Stimulated activated CD4-positive, alpha-beta T cell treated with anti-CD3 and anti-CD28 coated beads, Interleukin-12 subunit alpha, Interleukin-12 subunit beta, amount 100 ng/mL, for 48 hours (primary cell): ENCODE data around the gene CTXND1.

Experiments
- DNase-seq, 3 donors: peaks; one replicate each; pipeline ENCODE4 v3.0.0-alpha.2; 2020; ENCODE audit warnings: low read depth in 2 of 3, low spot score in 1 of 3

The CTXND1 gene

DNA sequence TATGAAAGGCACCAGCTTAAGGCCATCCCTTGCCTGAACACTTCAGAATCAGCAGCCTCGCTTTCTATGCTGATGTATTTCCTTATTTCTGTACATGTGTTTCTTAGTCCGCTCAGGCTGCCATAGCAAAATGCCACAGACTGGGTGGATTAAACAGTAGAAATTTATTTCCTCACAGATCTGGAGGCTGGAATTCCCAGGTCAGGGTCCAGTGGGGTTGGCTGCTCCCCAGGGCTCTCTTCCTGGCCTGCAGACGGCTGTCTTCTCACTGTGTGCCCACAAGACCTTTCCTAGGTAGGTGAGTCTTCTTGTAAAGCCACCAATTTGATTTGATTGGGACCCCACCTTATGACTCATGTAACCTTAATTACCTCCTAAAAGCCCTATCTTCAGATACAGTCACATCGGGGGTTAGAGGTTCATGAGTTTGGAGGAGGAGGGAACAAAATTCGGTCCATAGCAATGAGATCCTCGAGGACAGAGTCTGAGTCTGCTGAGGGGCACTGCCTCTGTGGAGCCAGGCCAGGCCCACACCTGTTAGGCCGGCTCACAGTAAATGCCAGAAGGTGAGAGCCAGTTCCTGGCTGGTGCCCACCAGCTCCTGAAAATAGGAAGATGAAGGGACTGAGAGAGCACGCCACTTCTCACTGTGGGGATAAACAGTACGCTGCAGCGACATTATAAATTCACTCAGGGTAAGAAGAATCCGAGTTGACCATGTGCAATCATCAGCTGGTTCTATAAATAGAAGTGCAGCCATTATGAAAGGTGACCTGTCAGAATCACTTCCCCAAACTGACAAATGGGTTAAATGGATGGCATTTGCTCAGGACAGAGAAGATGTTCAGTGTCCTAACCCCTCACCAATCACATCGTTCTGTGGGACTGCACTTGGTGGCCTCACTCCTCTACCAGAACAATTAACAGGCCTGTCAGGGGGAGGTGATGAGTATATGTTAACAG lies 41.1 kb downstream of the CTXND1 start:
- no peak for DNase-seq

DNA sequence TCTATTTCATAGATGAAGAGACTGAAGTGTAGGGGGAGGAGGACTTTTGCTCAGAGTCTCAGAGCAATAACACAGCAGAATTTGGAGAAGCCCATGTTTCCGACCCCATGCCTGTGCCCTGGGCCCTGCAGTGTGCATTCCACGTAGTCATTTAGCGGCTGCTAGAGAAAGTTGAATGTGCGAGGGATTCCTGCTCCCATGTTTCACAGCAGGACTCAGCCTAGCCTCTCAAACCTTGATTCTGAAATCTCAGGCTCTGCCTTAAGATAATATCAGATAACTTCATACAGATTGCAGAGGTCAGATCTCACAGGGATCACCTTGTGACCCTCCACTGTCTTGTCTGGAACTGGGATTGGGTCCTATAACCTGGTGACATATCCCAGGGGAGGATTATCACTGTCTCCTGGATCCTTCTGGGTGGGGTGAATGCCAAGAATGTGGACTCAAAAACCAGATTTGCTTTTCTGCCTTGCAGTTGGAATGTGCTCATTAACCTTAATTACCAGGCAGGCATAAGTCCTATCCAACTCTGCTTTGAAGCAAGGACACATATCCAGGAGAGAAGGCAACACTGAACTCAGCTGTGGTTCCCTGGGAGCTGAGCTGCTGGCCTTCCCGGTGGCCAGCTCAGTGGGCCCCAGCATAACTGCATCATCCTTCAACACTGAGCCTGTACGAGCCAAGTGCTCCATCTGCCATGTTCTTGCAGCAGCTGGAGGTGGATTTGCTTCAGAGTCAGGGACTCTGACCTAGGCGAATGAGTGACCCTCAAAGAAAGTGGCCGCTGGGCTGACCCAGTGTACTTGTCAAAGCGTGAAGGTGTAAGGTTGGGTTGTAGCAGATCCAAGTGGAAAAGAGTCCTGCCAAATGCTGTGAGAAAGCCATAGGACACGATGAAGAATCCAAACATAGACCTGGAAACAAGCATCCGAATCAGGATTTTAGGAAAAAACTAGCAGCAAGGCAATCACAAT lies 43.0 kb downstream of the CTXND1 start:
- DNase-seq: no peak

DNA sequence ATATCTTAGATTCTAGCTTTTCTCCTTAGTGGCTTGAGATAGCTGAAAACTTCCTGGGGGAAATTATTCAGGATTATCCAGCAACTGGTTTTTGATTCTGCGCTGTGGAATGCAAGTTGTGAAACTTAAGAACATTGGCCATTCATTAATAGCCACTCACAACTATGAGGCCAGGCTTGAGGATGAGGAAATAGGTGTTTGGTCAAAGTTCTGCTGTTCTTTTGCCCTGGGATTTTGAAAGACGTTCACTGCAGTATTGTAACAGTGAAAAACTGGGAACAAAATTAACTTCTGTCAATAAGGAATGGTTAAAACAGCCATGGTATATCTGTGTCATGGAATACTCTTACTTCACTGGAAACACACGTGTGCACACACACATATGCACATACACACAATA lies 44.1 kb downstream of the CTXND1 start:
- DNase-seq: no peak

DNA sequence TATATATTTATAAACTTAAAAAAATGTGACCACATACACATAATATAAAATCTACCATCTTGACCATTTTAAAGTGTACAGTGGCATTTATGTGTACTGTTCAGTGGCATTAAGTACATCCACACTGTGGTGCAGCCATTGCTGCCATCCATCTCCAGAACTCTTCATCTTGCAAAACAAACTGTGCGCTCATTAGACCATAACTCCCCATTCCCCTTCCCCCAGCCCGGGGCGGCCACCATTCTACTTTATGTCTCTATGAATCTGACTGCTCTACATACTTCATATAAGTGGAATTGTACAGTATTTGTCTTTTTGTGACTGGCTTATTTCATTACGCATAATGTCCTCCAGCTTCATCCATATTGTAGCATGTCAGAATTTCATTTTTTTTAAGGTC lies 47.8 kb downstream of the CTXND1 start:
- no peak for DNase-seq

DNA sequence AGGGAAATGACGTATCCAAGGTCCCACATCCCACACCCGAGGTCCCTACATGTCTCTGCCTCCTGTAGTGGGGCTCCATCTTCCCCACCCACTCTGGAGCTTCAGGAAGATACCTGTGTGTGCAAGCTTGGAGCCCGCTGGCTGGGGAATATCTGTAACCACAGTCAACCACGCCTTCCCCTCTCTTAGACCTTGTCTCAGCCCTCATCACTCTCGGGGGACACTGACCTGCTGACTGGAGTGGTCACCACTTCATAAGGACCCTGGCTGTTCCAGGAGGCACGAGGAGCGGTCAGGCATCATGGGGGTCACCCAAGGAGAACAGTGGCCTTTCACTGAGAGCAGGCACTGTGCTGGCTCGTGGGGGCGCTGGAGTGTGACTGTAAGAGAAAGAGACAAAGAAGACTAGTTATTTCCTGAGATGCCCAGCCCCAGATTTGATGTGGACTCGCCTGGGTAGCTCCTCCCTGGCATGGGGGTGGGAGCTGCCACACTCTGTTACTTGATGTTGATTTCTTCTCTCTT lies 48.6 kb downstream of the CTXND1 start:
- no peak for DNase-seq

DNA sequence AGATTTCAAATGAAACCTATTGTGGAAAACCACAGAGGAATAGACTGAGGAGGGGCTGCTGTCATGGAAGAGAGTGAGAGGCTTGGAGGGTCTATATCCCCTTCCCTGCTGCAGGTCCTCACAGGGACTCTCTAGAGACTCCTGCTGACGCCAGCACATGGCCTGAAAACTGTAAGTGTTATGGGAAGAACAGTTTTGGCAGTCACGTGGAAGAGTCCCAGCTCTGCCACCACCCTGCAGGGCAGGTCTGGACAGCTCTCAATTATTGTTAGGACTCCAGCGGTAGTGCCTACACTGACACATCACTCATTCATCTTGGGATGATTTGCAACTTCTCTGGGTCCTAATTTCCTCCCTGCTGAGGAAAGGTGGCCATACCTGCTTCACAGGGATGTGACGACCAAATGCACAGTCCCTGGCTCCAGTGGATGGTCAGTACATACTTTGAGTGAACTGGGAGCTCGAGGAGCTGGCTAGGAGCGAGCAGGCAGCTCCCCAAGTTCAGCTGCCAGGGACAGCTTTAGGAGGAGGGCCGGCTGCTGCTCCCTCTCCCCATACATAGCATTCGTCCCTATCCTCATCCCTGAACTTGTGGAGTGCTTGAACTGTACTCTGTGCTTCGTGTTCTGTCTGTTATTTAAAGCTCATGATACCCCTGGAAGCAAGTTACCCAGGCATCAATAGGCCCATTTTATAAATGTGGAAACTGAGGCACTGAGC lies 49.2 kb downstream of the CTXND1 start:
- no peak for DNase-seq

DNA sequence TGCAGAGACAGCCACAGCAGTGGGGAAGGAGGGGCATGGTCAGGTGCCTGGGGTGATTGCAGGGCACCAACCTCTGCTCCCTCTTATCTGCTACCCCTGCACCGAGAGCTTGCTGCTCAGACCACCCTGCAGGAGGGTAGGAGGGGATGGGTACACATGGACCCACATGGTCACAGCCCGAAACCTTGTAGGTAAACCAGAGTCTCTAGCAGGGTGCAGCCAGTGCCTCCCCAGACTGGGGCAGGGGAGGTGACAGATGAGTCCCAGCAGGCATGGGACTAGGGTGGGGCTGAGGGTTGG lies 50.0 kb downstream of the CTXND1 start:
- DNase-seq: no peak

DNA sequence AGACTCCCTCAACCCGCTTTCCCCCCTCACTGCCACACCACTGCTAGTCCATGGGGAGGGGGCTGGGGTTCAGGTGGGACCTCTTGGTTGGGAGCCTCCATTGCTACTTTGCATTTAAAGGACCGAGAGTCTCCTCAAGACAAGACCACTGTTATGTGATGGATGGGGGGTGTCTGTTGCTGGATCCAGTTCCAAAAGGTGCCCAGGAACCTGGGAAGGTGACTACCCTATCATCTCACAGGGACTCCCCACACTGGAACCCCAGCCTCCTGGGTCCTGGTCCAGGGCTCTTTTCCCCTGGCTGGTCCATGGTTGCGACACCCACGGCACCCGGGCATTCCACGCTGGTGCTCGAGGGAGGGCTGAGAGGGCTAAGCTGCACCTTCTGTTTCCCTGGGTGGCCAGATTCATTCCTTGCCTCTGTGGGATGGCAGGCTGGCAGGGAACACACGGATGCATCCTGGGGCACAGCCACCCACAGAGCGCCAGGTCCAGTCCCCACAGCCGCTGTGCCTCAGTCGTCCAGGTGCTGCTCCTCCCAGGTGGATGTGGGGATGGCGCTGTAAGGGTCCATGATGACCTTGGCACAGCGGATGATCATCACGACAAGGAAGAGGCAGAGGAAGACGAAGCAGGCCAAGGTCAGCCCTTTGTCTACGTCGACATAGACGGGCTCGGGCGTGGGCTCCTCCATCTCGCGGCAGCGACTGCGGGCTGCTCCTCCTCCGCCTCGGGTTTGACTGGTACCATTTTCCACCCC lies 50.6 kb downstream of the CTXND1 start:
- no peak for DNase-seq

DNA sequence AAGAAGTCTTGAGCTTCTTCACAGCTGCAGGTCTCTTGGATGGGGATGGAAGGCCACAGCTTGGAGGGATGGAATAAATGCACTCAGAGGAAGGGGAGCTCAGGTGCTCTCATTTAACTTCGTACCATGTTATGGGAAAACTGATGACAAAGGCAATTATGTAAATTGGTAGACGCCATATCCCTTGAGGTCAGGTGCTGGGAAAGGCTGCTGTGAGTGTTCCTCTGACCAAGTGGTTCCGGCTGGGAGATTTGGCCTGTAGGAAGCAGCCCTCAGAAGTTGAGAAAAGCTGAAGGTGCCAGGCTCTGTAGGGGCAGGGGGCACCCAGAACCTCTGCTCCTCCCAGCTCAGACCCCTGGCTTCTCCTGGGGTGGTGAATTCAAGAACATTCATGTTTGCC lies 52.1 kb downstream of the CTXND1 start:
- DNase-seq: no peak

DNA sequence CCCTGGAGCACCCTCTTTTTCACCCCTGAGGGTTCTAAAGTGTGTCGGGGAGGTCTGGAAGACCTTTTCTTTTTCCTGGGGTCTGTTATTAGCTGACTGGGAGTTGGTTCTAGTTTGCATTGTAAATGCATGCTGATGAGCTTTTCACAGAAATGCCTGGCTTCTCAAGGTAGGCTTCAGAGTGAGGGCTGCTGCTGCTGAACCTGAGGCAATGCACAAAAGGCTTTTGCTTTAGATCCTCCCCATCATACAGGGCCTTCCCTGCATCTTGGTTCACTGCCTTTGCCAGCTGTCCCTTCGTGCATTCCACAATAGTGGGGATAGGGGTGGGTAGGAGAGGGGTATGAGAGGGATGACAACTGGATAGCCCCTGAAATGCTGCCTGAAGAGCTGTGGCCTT lies 52.6 kb downstream of the CTXND1 start:
- DNase-seq: no peak

DNA sequence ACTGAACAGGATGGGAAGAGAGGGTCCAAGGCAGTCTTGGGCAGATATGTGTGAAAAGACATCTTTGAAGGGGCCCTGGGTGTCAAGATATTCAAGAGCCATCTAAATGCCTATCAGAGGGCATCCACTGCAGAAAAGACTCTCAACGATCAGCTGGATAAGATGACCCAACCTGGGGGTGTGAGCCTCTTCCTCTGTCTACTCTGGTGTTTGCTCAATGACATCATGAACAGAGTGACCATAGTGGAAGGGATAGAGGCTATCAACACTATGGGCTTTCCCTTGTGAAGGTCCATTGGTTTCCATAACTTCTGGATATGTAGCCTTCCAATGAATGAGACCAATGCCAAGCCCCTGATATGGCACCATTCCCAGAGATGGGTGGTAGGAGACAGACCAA lies 57.1 kb downstream of the CTXND1 start:
- no peak for DNase-seq

DNA sequence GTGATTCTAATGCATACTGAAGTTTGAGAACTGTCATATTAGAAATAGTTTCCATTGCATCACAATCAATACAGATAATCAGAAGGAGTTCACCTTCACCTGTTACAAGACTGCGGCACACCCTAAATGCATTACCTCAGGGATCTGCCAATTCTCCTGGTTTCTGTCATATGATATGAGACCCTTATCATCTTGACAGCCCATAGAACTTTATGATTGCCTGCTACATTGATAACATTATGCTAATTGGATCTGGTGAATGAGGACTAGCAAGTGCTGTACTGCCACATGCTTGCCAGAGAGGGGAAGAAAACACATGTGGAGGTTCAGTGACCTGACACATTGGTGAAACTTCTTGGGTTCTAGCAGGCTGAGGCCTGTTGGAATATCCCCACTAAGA lies 57.8 kb downstream of the CTXND1 start:
- DNase-seq: no peak

DNA sequence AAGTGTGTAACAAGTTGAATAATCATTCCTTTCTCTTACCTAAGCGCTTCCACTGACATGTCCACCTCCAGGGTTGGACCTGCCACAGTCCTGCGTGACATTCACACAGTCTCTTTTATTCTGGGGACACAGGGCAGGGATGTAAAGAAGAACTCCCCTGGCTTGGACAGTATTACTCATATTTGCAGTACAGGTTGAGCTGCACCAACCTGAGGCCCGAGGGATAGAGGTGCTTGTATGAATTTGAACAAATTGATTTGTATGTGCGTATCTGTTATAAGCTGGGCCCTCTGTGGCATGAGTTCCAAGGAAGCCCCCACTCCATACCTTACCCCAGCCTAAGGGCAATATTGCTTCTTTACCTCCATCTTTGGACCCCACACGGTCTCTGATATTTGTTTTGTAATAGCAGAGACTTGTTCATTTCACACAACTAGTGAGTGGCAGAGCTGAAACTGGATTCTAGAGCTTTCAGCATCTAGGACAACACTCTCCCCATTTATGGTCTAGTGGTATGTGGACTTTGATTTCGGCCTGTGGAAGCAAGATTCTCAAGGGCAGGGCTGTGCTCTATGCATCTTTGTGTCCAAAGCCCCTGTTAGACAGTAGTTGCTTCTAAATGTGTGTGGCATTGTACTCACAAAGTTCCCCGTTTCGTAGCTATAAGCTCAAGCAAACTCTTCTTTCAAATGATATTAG lies 60.0 kb downstream of the CTXND1 start:
- no peak for DNase-seq

DNA sequence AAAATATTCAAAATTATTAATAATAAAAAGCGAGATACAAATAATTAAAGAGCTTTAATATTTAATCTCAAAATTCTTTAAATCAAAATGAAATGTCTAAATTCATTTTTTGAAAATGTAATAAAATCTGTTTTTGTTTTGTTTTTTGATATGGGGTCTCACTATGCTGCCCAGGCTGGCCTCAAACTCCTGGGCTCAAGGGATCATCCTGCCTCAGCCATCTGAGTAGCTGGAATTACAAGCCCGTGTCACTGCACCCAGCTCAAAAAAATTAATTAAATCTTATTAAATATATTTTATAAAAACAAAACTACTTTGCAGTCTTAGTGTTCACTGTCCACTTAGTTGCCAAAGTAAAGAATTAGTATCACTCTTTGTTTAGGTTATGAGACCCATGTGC lies 60.8 kb downstream of the CTXND1 start:
- no peak for DNase-seq

DNA sequence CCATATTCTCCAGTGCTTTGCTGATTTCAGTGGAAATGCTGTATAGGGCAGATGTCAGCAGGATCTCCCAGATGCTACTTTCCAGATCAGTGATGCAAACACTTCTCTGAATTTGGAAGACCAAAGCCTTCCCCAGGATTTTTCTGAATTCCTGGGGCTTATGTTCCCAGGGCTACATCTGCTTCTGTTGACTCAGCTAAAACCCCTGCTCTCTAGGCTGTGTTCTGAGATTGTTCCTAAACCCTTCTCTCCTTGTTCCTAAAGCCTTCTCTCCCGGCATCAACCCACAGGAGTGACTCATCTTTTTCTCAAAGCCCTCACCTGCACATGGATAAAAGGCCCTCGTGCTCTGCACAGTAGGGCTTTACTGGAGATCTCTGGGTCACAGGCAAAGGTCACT lies 63.8 kb downstream of the CTXND1 start:
- no peak for DNase-seq

DNA sequence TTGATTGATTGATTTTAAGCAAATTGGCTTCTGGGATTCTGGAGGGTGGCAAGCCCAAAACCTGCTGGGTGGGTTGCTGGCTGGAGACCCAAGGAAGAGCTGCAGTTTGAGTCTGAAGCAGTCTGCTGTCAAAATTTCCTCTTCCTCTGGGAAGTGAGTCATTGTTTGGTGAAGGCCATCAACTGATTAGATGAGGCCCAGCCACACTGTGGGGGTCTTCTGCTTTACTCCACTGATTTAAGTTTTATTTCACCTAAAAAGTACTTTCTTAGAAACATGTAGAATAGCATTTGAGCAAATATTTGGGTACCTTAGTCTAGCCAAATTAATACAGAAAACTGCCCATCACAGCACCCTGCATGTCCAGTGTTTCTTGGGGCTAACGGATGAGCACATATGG lies 65.4 kb downstream of the CTXND1 start:
- no peak for DNase-seq

DNA sequence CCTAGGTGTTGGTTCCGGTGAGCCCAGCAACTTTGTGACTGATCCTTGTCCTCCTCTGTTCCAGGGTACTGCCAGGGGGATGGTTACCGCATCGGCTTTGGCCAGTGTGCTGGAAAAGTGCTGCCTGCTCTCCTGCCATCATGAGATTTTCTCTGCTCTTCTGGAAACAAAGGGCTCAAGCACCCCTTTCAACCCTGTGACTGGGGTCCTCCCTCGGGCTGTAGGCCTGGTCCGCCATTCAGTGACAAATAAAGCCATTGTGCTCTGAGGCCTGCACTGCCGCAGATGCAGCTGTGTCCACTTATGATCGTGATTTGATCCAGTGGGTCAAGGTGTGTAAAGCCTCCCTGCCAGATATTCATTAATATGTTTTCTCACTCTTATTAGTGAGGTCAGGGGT lies 65.9 kb downstream of the CTXND1 start:
- DNase-seq: no peak

DNA sequence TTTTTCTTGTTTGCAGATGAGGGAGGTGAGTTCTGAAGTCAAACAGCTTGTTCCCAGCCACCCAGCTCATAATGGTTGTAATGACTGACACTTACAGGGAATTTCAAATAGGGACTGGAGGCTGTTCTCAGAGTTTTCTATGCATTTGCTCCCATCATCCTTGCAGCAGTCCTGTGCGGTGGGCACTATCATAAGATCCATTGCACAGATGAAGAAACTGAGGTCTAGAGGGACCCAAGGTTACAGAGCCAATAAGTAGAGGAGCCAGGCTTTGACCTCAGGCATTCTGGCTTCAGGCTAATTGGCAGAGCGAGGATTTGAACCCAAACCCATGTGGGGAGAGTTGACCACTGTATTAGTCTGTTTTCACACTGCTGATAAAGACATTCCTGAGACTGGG lies 66.9 kb downstream of the CTXND1 start:
- no peak for DNase-seq

DNA sequence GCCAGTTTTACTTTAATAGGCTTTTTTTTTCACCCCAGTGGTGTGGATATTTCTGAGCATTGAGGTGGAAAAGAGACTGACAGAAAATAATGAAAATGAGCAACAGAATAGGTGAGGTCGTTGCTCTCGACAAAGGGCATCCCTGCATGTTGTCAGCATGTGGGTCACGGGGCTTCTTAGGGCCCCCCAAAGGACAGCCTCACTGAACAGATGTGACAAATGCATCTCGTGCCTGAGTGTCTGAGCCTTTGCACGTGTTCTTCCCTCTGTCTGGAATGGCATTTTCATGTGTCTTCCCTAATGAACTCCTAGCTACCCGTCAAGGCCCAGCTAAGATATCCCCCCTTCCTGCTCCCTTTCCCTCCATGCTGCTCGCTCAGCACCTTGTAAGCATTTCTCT lies 67.5 kb downstream of the CTXND1 start:
- DNase-seq: no peak

DNA sequence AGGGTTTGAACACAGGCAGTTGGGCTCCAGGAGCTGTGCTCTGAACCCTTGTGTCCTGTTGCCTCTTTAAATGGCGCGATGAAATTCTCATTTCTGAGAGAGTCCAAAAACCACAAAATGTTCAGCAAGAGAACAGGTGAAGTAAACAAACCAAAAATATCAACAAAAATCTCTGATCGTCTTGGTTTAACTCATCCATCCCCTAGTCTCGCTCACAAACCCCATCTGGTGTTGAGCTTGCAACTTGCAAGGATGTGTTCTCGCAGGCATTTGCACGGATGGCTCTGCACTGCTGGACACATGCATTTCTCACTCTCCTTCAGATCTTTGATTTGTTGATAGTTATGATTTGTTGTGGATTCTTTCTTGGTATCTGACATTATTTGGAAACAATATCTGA lies 68.1 kb downstream of the CTXND1 start:
- DNase-seq: no peak
